GM18909 (cell line): ENCODE results near the gene RPL27.

ENCODE experiments used
- ATAC-seq: cut with Tn5 transposase; IDR thresholded peaks from one replicate; pipeline ENCODE4 v1.9.1; 2021; ENCODE audit warnings: mild to moderate bottlenecking; ENCODE audit not compliant: unreplicated experiment, poor library complexity

Gene RPL27

GRCh38 chr17:43043307-43043706, 45.1 kb downstream of the RPL27 start:
- no peak for ATAC-seq

GRCh38 chr17:43044024-43044423, 45.8 kb downstream of the RPL27 start:
- no peak for ATAC-seq

GRCh38 chr17:43051969-43052368, 53.8 kb downstream of the RPL27 start:
- ATAC-seq = no peak
